Spleen (tissue), 11 donors: ENCODE results near the gene RARA. TPM values are rescaled to one million over a fixed set of nuclear protein-coding genes. Genes with fewer than 3 reads are reported as not detected.

Source experiments
- DNase-seq: peaks from one replicate; pipeline ENCODE4 v3.0.0-alpha.2; 2020
- H3K27ac ChIP-seq, 8 donors: fragments of 200-600 bp; sonication (generic) in 7 of 8; 1 replicate in 4 of 8; 2 replicates in 4 of 8; pipeline versions ENCODE4 v1.5.0 to v1.8.0; 2016 to 2021; ENCODE audit warnings: inconsistent platforms in 4 of 8, mild to moderate bottlenecking in 4 of 8, moderate library complexity in 1 of 8
- H3K27me3 ChIP-seq, 7 donors: fragments of 200-600 bp; sonication (generic) in 6 of 7; replicated peaks in 1 of 7; 1 replicate in 4 of 7; 2 replicates in 3 of 7; pipeline versions ENCODE4 v1.5.0 to v1.8.0; 2016 to 2021; ENCODE audit warnings: inconsistent platforms in 3 of 7, mild to moderate bottlenecking in 1 of 7
- H3K36me3 ChIP-seq, 6 donors: fragments of 200-600 bp; sonication (generic) in 5 of 6; 1 replicate in 4 of 6; 2 replicates in 2 of 6; pipeline versions ENCODE4 v1.5.0 to v1.8.0; 2016 to 2021; ENCODE audit warnings: inconsistent platforms in 2 of 6
- H3K4me1 ChIP-seq, 6 donors: fragments of 200-600 bp; sonication (generic) in 5 of 6; 1 replicate in 3 of 6; 2 replicates in 3 of 6; pipeline versions ENCODE4 v1.5.0 to v1.8.0; 2016 to 2021; ENCODE audit warnings: inconsistent platforms in 3 of 6
- H3K4me3 ChIP-seq, 8 donors: fragments of 200-600 bp; sonication (generic) in 7 of 8; 1 replicate in 4 of 8; 2 replicates in 4 of 8; pipeline versions ENCODE4 v1.5.0 to v1.8.0; 2016 to 2021; ENCODE audit warnings: inconsistent platforms in 4 of 8, mild to moderate bottlenecking in 4 of 8, moderate library complexity in 2 of 8
- H3K9me3 ChIP-seq, 8 donors: fragments of 200-600 bp; sonication (generic) in 7 of 8; 1 replicate in 4 of 8; 2 replicates in 4 of 8; pipeline versions ENCODE4 v1.5.0 to v1.8.0; 2016 to 2021; ENCODE audit warnings: inconsistent platforms in 4 of 8
- CTCF ChIP-seq, 11 experiments: fragments of 200-600 bp in 7 of 11; fragments of 450-650 bp in 4 of 11; sonication (generic) in 4 of 11; IDR thresholded peaks in 8 of 11; conservative IDR thresholded peaks in 3 of 11; 1 replicate in 7 of 11; 2 replicates in 4 of 11; pipeline versions ENCODE4 v1.4.0 to v1.8.0; 2016 to 2021; ENCODE audit warnings: antibody characterized with exemption in 11 of 11, inconsistent platforms in 4 of 11, mild to moderate bottlenecking in 1 of 11
- POLR2A ChIP-seq, 3 donors: fragments of 450-650 bp; IDR thresholded peaks; one replicate each; pipeline ENCODE4 v1.5.1; 2017; ENCODE audit warnings: antibody characterized with exemption in 3 of 3, mild to moderate bottlenecking in 1 of 3
- POLR2AphosphoS5 ChIP-seq, 3 donors: sonication (generic); formaldehyde crosslinking; IDR thresholded peaks; one replicate each; pipeline ENCODE4 v1.5.1; 2017; ENCODE audit warnings: antibody characterized with exemption in 3 of 3
- WGBS, 5 donors: extraction: QIAGEN DNeasy Blood & Tissue Kit in 3 of 5; methylation state at CpG; one replicate each; pipeline versions ENCODE4 v1.1.5 to v1.1.7; 2013 to 2018; 5-methylcytosine and 5-hydroxymethylcytosine counted together
- intact Hi-C: fragments of 100-400 bp; cut with DNase I; formaldehyde crosslinking; loops from one replicate; pipeline ENCODE4 v1.15.0; 2023; ENCODE audit warnings: low total_unique reads
- polyA plus RNA-seq, 3 donors: library from polyadenylated mRNA; stranded (reverse); fragments of 200-250 nt; gene quantifications; one replicate each; pipeline ENCODE4 v1.2.1, GENCODE V29; 2013
- total RNA-seq, 7 donors: library from RNA; depleted of rRNA in 3 of 7; stranded (reverse); fragments of >200 nt in 3 of 7; fragmentation: NEBNext Ultra II Directional in 4 of 7; extraction: Animal tissue kit (Norgen Biotek cat#: 25700) in 4 of 7; gene quantifications; one replicate each; pipeline versions ENCODE4 v1.1.0 to v1.2.1, GENCODE V29; 2016 to 2021
- donor health status: healthy with polysubstance abuse.
- donor health status: DM: no; HTN: no; CAD: no; lungs with moderate emphysema.
- donor health status: DM: no; HTN: no; CAD: no.
- donor health status: Bipolar disorder and iron deficiency.
- donor health status: healthy.
- donor health status: DM: no; HTN: no; CAD: no.
- donor health status: DM: yes; HTN: yes; CAD: no.

Gene RARA
- total and polyA plus RNA-seq, 10 donors = 13.3 to 95.1 (median 58.9) TPM

GRCh38 chr17:40315678-40316570, 6.9 kb downstream of the RARA start:
- no peak for TF ChIP-seq POLR2A (IDR thresholded peaks at IDR 0.05)
- TF ChIP-seq POLR2AphosphoS5 (IDR thresholded peaks at IDR 0.05) = no peak
- no peak for TF ChIP-seq CTCF (IDR thresholded peaks at IDR 0.05 in 8 of 11, conservative IDR thresholded peaks at IDR 0.05 in 3 of 11)
- Histone ChIP-seq H3K9me3 (no peaks in the 10 kb centered on the region), H3K4me3 (peak overlapping the region in 1 of 8 donors; percentile 85), H3K4me1 (peaks cover 61 to 99% (median 92%) of the 10 kb centered on the region in 6 donors), H3K27me3 (no peaks in the 10 kb centered on the region), H3K36me3 (no peaks in the 10 kb centered on the region), H3K27ac (peak overlapping the region in 6 of 8 donors; percentile 38 to 97 (median 94))
- no peak for DNase-seq
- WGBS, 5 donors = 45 to 57% (median 52%) methylated on average over 7 to 9 of the region's 9 CpGs
- intact Hi-C loops = no loop called here

GRCh38 chr17:40316571-40317344, 7.8 kb downstream of the RARA start:
- H3K27me3 ChIP-seq = no peaks in the 10 kb centered on the region
- peak overlapping the region in 6 of 8 donors; percentile 85 to 100 (median 96) for H3K4me3 ChIP-seq
- no peaks in the 10 kb centered on the region for H3K9me3 ChIP-seq
- H3K4me1 ChIP-seq = peaks cover 61 to 99% (median 92%) of the 10 kb centered on the region in 6 donors
- WGBS, 5 donors = 46 to 60% (median 60%) methylated on average over 36 to 38 of the region's 38 CpGs
- TF ChIP-seq POLR2A (IDR thresholded peaks at IDR 0.05) (no peak), CTCF (IDR thresholded peaks at IDR 0.05 in 8 of 11, conservative IDR thresholded peaks at IDR 0.05 in 3 of 11) (peak in 1 of 11 experiments; percentile 1), POLR2AphosphoS5 (IDR thresholded peaks at IDR 0.05) (peak in 2 of 3 donors; percentile 61 to 71)
- H3K36me3 ChIP-seq = no peaks in the 10 kb centered on the region
- peak; percentile 84 for DNase-seq
- intact Hi-C loops = no loop called here
- peak overlapping the region; percentile 83 to 97 (median 92) for H3K27ac ChIP-seq

- TF ChIP-seq CTCF (IDR thresholded peaks at IDR 0.05 in 8 of 11, conservative IDR thresholded peaks at IDR 0.05 in 3 of 11) = peak in 10 of 11 experiments; percentile 2 to 59 (median 36)
- no peak for TF ChIP-seq POLR2A (IDR thresholded peaks at IDR 0.05)
- DNase-seq = peak; percentile 78
- H3K36me3 ChIP-seq = no peaks in the 10 kb centered on the region
- intact Hi-C loops = no loop called here
- H3K4me1 ChIP-seq = peaks cover 61 to 99% (median 92%) of the 10 kb centered on the region in 6 donors
- H3K27ac ChIP-seq = peak overlapping the region; percentile 83 to 97 (median 92)
- H3K27me3 ChIP-seq = no peaks in the 10 kb centered on the region
- 5 to 18% (median 9%) methylated on average over 6 of the region's 6 CpGs for WGBS, 5 donors
- H3K4me3 ChIP-seq = peak overlapping the region; percentile 85 to 100 (median 98)
- no peaks in the 10 kb centered on the region for H3K9me3 ChIP-seq
Observed at GRCh38 chr17:40317345-40317873, 8.4 kb downstream of the RARA start.
